SK-N-SH treated with all-trans-retinoic acid at 6 μM for 48 hours (cell line): Measurements from ENCODE around the gene KCND2.

Experiments used
- ATAC-seq: fragments of 200-7000 bp; cut with Tn5 transposase; 3 replicates; pipeline ENCODE4 v1.9.1; 2020; ENCODE audit warnings: mild to moderate bottlenecking, moderate library complexity
- BACH2 ChIP-seq: fragments of 250-450 bp; sonication (Bioruptor Pico); IDR thresholded peaks from 2 replicates; pipeline ENCODE4 v1.9.0; 2021; ENCODE audit warnings: mild to moderate bottlenecking, borderline replicate concordance
- CREB5 ChIP-seq: fragments of 250-450 bp; sonication (Bioruptor Pico); IDR thresholded peaks from 2 replicates; pipeline ENCODE4 v1.5.1; 2020; ENCODE audit warnings: low read depth, mild to moderate bottlenecking, moderate library complexity
- CSDC2 ChIP-seq: fragments of 250-450 bp; sonication (Bioruptor Pico); IDR thresholded peaks from 2 replicates; pipeline ENCODE4 v1.5.0; 2020; ENCODE audit warnings: mild to moderate bottlenecking, moderate library complexity
- CSRNP3 ChIP-seq: fragments of 250-450 bp; sonication (Bioruptor Pico); IDR thresholded peaks from 2 replicates; pipeline ENCODE4 v1.5.1; 2021; ENCODE audit warnings: mild to moderate bottlenecking, moderate library complexity
- ESRRG ChIP-seq: fragments of 250-450 bp; sonication (Bioruptor Pico); IDR thresholded peaks from 2 replicates; pipeline ENCODE4 v1.6.1; 2021; ENCODE audit warnings: mild to moderate bottlenecking
- ISL1 ChIP-seq: fragments of 250-450 bp; sonication (Bioruptor Pico); IDR thresholded peaks from 2 replicates; pipeline ENCODE4 v2.1.2; 2022; ENCODE audit warnings: mild to moderate bottlenecking, moderate library complexity
- OSR1 ChIP-seq: fragments of 250-450 bp; sonication (Bioruptor Pico); IDR thresholded peaks from 2 replicates; pipeline ENCODE4 v1.8.0; 2022; ENCODE audit warnings: moderate library complexity, mild to moderate bottlenecking, inconsistent platforms
- PATZ1 ChIP-seq: fragments of 250-450 bp; sonication (Bioruptor Pico); IDR thresholded peaks from 2 replicates; pipeline ENCODE4 v1.8.0; 2020; ENCODE audit warnings: mild to moderate bottlenecking, moderate library complexity, borderline replicate concordance
- POU6F1 ChIP-seq: fragments of 250-450 bp; sonication (Bioruptor Pico); IDR thresholded peaks from 2 replicates; pipeline ENCODE4 v1.8.0; 2021; ENCODE audit warnings: low read depth, mild to moderate bottlenecking, moderate library complexity, borderline replicate concordance
- PPARA ChIP-seq: fragments of 250-450 bp; sonication (Bioruptor Pico); IDR thresholded peaks from 2 replicates; pipeline ENCODE4 v1.5.0; 2020; ENCODE audit warnings: mild to moderate bottlenecking, borderline replicate concordance
- RARB ChIP-seq: fragments of 250-450 bp; sonication (Bioruptor Pico); IDR thresholded peaks from 2 replicates; pipeline ENCODE4 v1.8.0; 2021; ENCODE audit warnings: mild to moderate bottlenecking, moderate library complexity
- TCF4 ChIP-seq: fragments of 250-450 bp; sonication (Bioruptor Pico); IDR thresholded peaks from 2 replicates; pipeline ENCODE4 v1.8.0; 2021; ENCODE audit warnings: mild to moderate bottlenecking, moderate library complexity, borderline replicate concordance
- ZC3H10 ChIP-seq: fragments of 250-450 bp; sonication (Bioruptor Pico); IDR thresholded peaks from 2 replicates; pipeline ENCODE4 v1.5.1; 2021; ENCODE audit warnings: mild to moderate bottlenecking, moderate library complexity
- ZFP3 ChIP-seq: fragments of 250-450 bp; sonication (Bioruptor Pico); IDR thresholded peaks from 2 replicates; pipeline ENCODE4 v1.5.0; 2020; ENCODE audit warnings: mild to moderate bottlenecking, moderate library complexity
- ZNF70 ChIP-seq: fragments of 450-650 bp; formaldehyde crosslinking; IDR thresholded peaks from 2 replicates; pipeline ENCODE4 v1.5.0; 2020; ENCODE audit warnings: mild to moderate bottlenecking, moderate library complexity
- ZNF8 ChIP-seq: fragments of 450-650 bp; formaldehyde crosslinking; IDR thresholded peaks from 2 replicates; pipeline ENCODE4 v1.5.0; 2020; ENCODE audit warnings: mild to moderate bottlenecking, moderate library complexity

KCND2 gene

GRCh38 chr7:120405652-120406051 lies 132.7 kb downstream of the KCND2 start:
- no peak for ATAC-seq
- no peak for TF ChIP-seq ESRRG
- TF ChIP-seq POU6F1 (CRISPR knock-in tag) = no peak
- TF ChIP-seq PPARA (CRISPR knock-in tag) = no peak
- TF ChIP-seq OSR1 (CRISPR knock-in tag) = no peak
- TF ChIP-seq CREB5 = no peak
- no peak for TF ChIP-seq TCF4 (CRISPR knock-in tag)

GRCh38 chr7:120407010-120407409 lies 134.0 kb downstream of the KCND2 start:
- ATAC-seq = no peak
- TF ChIP-seq ZC3H10 = no peak
- TF ChIP-seq ISL1 (CRISPR knock-in tag) = no peak
- no peak for TF ChIP-seq CSRNP3 (CRISPR knock-in tag)
- TF ChIP-seq POU6F1 (CRISPR knock-in tag) = no peak
- no peak for TF ChIP-seq CREB5
- no peak for TF ChIP-seq BACH2 (CRISPR knock-in tag)
- TF ChIP-seq, all 23 proteins: peak for 0

- TF ChIP-seq ZC3H10 (no peak), PATZ1 (CRISPR knock-in tag) (no peak), ZNF8 (CRISPR knock-in tag) (no peak), ESRRG (no peak), RARB (no peak), ZNF70 (CRISPR knock-in tag) (no peak)
- no peak for ATAC-seq
Observed at GRCh38 chr7:120412139-120413050, 139.4 kb downstream of the KCND2 start.

GRCh38 chr7:120413164-120413563 lies 140.2 kb downstream of the KCND2 start:
- TF ChIP-seq ZFP3 (CRISPR knock-in tag) = no peak
- no peak for TF ChIP-seq TCF4 (CRISPR knock-in tag)
- TF ChIP-seq ZNF70 (CRISPR knock-in tag) = no peak
- no peak for TF ChIP-seq CSDC2 (CRISPR knock-in tag)
- no peak for TF ChIP-seq PPARA (CRISPR knock-in tag)
- ATAC-seq = no peak
